ENCODE data around the gene ZNF324B.

The ZNF324B gene

GRCh38 chr19:58409010-58409790, 42.2 kb upstream of the ZNF324B start:
- DNase-seq (ENCODE audit: low read depth) = peak; percentile 35
- no peak for TF ChIP-seq CTCF (conservative IDR thresholded peaks at IDR 0.05; ENCODE audit: control insufficient read depth, insufficient read depth, low read depth, low read length)
- H3K4me3 ChIP-seq (ENCODE audit: control insufficient read depth, low read depth, low read length) = peak overlapping the region; percentile 83

- no peak overlapping the region for H3K4me3 ChIP-seq (ENCODE audit: control insufficient read depth, low read depth, low read length)
- DNase-seq (ENCODE audit: low read depth) = no peak
- TF ChIP-seq CTCF (conservative IDR thresholded peaks at IDR 0.05; ENCODE audit: control insufficient read depth, insufficient read depth, low read depth, low read length) = no peak
These were observed 34.8 kb upstream of the ZNF324B start for GRCh38 chr19:58416604-58417003.

GRCh38 chr19:58417071-58417470, 34.4 kb upstream of the ZNF324B start:
- no peak for TF ChIP-seq CTCF (conservative IDR thresholded peaks at IDR 0.05; ENCODE audit: control insufficient read depth, insufficient read depth, low read depth, low read length)
- DNase-seq (ENCODE audit: low read depth) = no peak
- H3K4me3 ChIP-seq (ENCODE audit: control insufficient read depth, low read depth, low read length) = no peak overlapping the region

- no peak overlapping the region for H3K4me3 ChIP-seq (ENCODE audit: control insufficient read depth, low read depth, low read length)
- no peak for DNase-seq (ENCODE audit: low read depth)
- TF ChIP-seq CTCF (conservative IDR thresholded peaks at IDR 0.05; ENCODE audit: control insufficient read depth, insufficient read depth, low read depth, low read length) = no peak
These were observed 22.8 kb upstream of the ZNF324B start for GRCh38 chr19:58428617-58429016.

- H3K4me3 ChIP-seq (ENCODE audit: control insufficient read depth, low read depth, low read length) = no peak overlapping the region
- DNase-seq (ENCODE audit: low read depth) = no peak
- no peak for TF ChIP-seq CTCF (conservative IDR thresholded peaks at IDR 0.05; ENCODE audit: control insufficient read depth, insufficient read depth, low read depth, low read length)
These were observed 21.7 kb upstream of the ZNF324B start for GRCh38 chr19:58429745-58430144.

GRCh38 chr19:58434217-58434616, 17.2 kb upstream of the ZNF324B start:
- peak; percentile 41 for DNase-seq (ENCODE audit: low read depth)
- TF ChIP-seq CTCF (conservative IDR thresholded peaks at IDR 0.05; ENCODE audit: control insufficient read depth, insufficient read depth, low read depth, low read length) = no peak
- no peak overlapping the region for H3K4me3 ChIP-seq (ENCODE audit: control insufficient read depth, low read depth, low read length)

All from fibroblast of mammary gland (primary cell).